NCI-H345 (cell line): Measurements from ENCODE around the gene PRKX.
A peak's percentile ranks its signal among the peaks of the same experiment; 100 is the strongest.
"Not testable (repeated sequence)": the region's sequence is repeated elsewhere in the genome, so short reads cannot be mapped to it uniquely, and the experiment has no call there.

Experiments
- DNase-seq: peaks from one replicate; lab custom pipeline; 2025; lab: John Stamatoyannopoulos, UW

PRKX gene

GRCh38 chrX:3713225-3713936, at the start of gene PRKX:
TSS of gene PRKX (minus strand) at chrX:3713649. CDS start at chrX:3713253, 396 bp downstream.
- DNase-seq = peak; percentile 56

GRCh38 chrX:3763111-3763510, 49.7 kb upstream of the PRKX start:
- DNase-seq = no peak

- no peak for DNase-seq
These were observed 44.1 kb upstream of the PRKX start for GRCh38 chrX:3757510-3758025.

- DNase-seq = no peak
These were observed 34.7 kb upstream of the PRKX start for GRCh38 chrX:3748052-3748559.

- no peak for DNase-seq
These were observed 30.5 kb upstream of the PRKX start for GRCh38 chrX:3743801-3744439.

GRCh38 chrX:3740946-3741345, 27.5 kb upstream of the PRKX start:
- not testable (repeated sequence) for DNase-seq

GRCh38 chrX:3738509-3738908, 25.1 kb upstream of the PRKX start:
- DNase-seq = no peak

- not testable (repeated sequence) for DNase-seq
These were observed 23.1 kb upstream of the PRKX start for GRCh38 chrX:3736536-3736935.

- not testable (repeated sequence) for DNase-seq
These were observed 22.4 kb upstream of the PRKX start for GRCh38 chrX:3735891-3736290.

GRCh38 chrX:3734456-3734855, 21.0 kb upstream of the PRKX start:
- DNase-seq = not testable (repeated sequence)

GRCh38 chrX:3733043-3733430, 19.6 kb upstream of the PRKX start:
- no peak for DNase-seq

GRCh38 chrX:3732326-3733042, 19.0 kb upstream of the PRKX start:
- DNase-seq = not testable (repeated sequence)

GRCh38 chrX:3728454-3728853, 15.0 kb upstream of the PRKX start:
- no peak for DNase-seq

GRCh38 chrX:3723460-3723859, 10.0 kb upstream of the PRKX start:
- DNase-seq = not testable (repeated sequence)

- DNase-seq = no peak
These were observed 4.4 kb upstream of the PRKX start for GRCh38 chrX:3717742-3718420.

GRCh38 chrX:3715921-3716320, 2.5 kb upstream of the PRKX start:
- no peak for DNase-seq

GRCh38 chrX:3714706-3715479, 1.4 kb upstream of the PRKX start:
- DNase-seq = not testable (repeated sequence)

GRCh38 chrX:3713937-3714434, 537 bp upstream of the PRKX start:
- DNase-seq = no peak

GRCh38 chrX:3712870-3713224, 602 bp downstream of the PRKX start:
- DNase-seq = peak; percentile 30

GRCh38 chrX:3712051-3712869, 1.2 kb downstream of the PRKX start:
- DNase-seq = no peak
